Activated T-cell treated with anti-CD3 and anti-CD28 coated beads, Interleukin-2, amount 50 U/mL, for 72 hours (primary cell): ENCODE data around the gene FCHSD2. TPM values are rescaled to one million over a fixed set of nuclear protein-coding genes. Genes with fewer than 3 reads are reported as not detected.

Source experiments
- ATAC-seq, 2 donors: fragments of 150-1000 bp; cut with Tn5 transposase; replicated peaks in 1 of 2; 2 replicates each; pipeline ENCODE4 v1.10.0; 2021; ENCODE audit warnings: moderate library complexity in 2 of 2, mild to moderate bottlenecking in 1 of 2
- DNase-seq, 2 donors: peaks; one replicate each; pipeline ENCODE4 v3.0.0; 2021 to 2022; ENCODE audit warnings: mixed read lengths in 1 of 2
- H3K27ac Mint-ChIP-seq: one replicate; pipeline ENCODE4 v1.8.0; 2022; ENCODE audit warnings: mild to moderate bottlenecking, moderate library complexity, mixed read lengths
- H3K27me3 Mint-ChIP-seq: one replicate; pipeline ENCODE4 v1.8.0; 2022; ENCODE audit warnings: low read depth, mixed read lengths
- H3K36me3 Mint-ChIP-seq, 2 donors: one replicate each; pipeline ENCODE4 v1.8.0; 2022; ENCODE audit warnings: mixed read lengths in 2 of 2, mild to moderate bottlenecking in 1 of 2; ENCODE audit not compliant: insufficient read depth in 2 of 2
- H3K4me1 Mint-ChIP-seq: one replicate; pipeline ENCODE4 v1.8.0; 2022; ENCODE audit warnings: low read depth, mixed read lengths
- H3K4me3 Mint-ChIP-seq, 2 donors: one replicate each; pipeline ENCODE4 v1.8.0; 2022; ENCODE audit warnings: mild to moderate bottlenecking in 2 of 2, mixed read lengths in 2 of 2, moderate library complexity in 2 of 2
- H3K9me3 Mint-ChIP-seq, 2 donors: one replicate each; pipeline ENCODE4 v1.8.0; 2022; ENCODE audit warnings: mixed read lengths in 2 of 2
- total RNA-seq, 2 donors: library from RNA; stranded (reverse); gene quantifications; one replicate each; pipeline ENCODE4 v1.2.3, GENCODE V29; 2022

Gene FCHSD2
- total RNA-seq, 2 donors from 2014 or later, result 38.3 to 47.1 TPM

DNA sequence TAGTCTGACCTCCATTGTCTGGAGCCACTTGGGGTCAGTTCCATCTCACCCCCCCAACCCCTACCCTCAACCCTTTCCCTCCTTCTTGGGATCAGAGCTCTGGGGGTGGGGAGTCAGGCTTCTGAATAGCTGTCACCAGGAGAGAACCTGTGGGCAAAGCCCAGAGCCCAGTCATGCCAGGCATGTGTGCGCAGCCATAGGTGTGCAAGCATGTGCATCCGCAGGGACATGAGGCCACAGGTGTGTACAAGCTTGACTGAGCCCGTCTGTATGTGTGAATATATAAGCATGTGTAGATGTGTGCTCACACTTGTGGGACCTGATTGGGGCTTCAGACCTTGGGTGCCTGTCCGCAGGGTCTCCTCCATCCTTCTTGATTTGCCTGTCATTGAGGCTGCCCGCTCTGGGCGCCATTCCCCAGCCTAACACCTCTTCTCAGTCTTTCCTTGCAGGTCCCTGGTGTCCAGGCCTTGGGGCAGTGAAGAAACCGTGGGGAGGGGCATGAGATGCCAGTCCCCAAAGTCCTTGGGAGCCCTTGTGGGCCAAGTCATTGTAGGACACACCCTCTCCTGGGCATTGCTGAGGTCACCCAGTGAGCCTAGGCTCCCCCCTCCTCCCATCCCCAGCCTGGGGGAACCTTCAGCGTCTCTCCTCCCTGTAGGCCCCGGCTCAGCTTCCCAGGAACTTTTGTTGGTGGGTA, 318.9 kb downstream of the FCHSD2 start:
- no peak for ATAC-seq
- no peak for DNase-seq
- Mint-ChIP-seq H3K27ac (peak overlapping the region; percentile 73), H3K36me3 (peaks cover 5 to 22% of the 10 kb centered on the region in 2 donors), H3K9me3 (no peaks in the 10 kb centered on the region), H3K27me3 (no peaks in the 10 kb centered on the region), H3K4me3 (no peak overlapping the region), H3K4me1 (peaks cover 27% of the 10 kb centered on the region)

DNA sequence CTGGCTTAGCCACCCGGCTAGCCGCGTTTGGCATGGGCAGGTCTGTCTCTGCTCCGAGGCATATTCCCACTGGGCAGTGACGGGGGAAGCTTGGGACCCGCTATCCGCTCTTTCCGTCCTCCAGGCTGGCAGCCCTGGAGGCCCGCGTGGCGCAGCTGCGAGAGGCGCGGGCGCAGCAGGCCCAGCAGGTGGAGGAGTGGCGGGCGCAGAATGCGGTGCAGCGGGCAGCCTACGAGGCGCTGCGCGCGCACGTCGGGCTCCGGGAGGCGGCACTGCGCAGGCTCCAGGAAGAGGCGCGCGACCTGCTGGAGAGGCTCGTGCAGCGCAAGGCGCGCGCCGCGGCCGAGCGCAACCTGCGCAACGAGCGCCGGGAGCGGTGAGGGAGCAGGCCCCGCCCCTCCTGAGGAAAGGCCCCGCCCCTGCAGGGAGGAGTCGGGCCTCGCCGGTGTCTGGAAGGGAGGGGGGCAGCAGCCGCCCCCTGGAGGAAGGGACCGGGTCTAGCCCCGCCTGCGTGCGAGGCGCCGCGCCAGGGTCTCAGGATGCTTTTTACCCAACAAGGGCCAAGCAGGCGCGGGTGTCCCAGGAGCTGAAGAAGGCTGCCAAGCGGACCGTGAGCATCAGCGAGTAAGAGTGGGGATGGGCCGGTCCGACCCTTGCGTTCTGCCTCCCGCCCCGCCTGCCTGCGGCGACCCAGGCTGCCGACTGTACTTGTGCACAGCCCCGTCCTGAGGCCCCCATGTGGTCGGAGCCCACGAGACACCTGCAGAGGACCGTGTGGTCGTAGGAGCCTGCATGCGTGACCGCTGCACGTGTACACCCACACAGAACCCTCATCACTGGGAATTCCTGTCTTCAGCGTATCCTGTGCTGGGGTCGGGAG, 320.0 kb downstream of the FCHSD2 start:
- DNase-seq (peak; percentile 76 to 87), ATAC-seq (peak; percentile 77 to 85)
- peak overlapping the region in 1 of 2 donors; percentile 62 for H3K4me3 Mint-ChIP-seq
- H3K36me3 Mint-ChIP-seq, result peaks cover 7 to 32% of the 10 kb centered on the region in 2 donors
- H3K27me3 Mint-ChIP-seq, result no peaks in the 10 kb centered on the region
- no peak overlapping the region for H3K27ac Mint-ChIP-seq
- H3K9me3 Mint-ChIP-seq, result no peaks in the 10 kb centered on the region
- peaks cover 29% of the 10 kb centered on the region for H3K4me1 Mint-ChIP-seq

DNA sequence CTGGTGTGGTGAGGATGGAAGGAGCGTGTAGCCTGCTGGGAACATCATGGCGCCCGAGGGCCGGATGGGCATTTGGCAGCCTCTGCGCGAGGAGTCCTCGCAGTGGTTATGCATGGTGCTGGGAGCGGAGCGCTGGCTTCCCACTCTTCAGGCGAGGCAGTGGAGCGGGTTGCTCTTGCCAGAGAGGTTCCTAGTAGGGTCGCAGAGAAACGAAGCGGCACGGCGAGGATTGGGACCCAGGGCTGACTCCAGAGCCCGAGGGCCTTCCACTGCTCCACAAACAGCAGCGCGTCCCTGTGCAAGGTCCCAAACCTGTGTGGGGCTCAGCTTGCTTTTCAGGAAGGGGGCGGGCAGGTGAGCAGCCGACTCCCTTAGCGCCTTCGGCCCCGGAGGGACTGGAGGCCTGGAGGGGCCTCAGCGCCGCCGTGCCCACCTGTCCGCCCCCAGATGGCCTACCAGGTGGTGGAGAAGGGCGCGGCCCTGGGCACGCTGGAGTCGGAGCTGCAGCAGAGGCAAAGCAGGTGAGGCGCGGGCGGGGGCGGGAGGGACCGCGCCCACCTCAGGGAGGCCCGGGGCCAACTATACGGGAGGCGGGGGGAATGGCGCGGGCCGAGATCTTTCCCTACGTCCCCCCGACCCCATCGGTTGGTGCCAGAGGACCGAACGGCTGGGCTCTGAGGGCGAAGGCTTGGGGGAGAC, 320.7 kb downstream of the FCHSD2 start:
- Mint-ChIP-seq H3K9me3 (no peaks in the 10 kb centered on the region), H3K4me1 (peaks cover 33% of the 10 kb centered on the region), H3K27ac (no peak overlapping the region), H3K27me3 (no peaks in the 10 kb centered on the region), H3K4me3 (peak overlapping the region in 1 of 2 donors; percentile 22), H3K36me3 (peaks cover 7 to 35% of the 10 kb centered on the region in 2 donors)
- ATAC-seq (no peak), DNase-seq (no peak)

DNA sequence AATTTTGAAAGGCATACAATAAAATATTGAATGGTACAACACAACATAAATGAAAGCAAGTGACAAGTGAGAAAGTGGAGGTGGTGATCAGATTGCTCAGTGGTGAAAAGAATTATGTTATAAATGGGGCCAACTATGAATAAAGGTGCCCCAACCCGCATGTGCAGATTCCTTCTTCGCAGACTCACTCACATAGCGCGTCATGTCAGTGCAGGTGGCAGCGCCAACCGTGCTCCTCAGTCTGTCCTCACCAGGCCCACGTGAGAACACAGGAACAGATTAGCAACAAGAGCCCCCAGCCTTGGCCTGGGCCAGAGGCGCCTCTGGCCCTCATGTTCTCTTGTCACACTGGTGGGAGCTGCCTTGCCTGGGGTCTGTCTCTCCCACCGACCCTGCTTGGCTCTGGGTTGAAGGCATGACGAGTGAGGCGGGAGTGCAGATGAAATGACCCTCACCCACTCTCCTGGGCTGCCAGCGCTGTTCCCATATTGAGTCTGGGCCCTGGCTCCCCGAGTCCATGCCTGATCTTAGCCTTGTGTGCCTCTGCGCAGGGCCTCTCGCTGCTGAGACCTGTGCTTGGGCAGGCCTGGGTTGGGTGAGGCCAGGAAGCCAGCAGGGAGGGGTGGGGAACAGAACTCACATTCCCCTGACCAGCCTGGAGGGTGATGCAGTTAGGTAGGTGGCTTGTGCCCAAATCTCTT, 321.5 kb downstream of the FCHSD2 start:
- Mint-ChIP-seq H3K36me3 (peaks cover 7 to 33% of the 10 kb centered on the region in 2 donors), H3K4me3 (peak overlapping the region in 1 of 2 donors; percentile 22)

GRCh38 chr11:72818971-72819370, 323.1 kb downstream of the FCHSD2 start:
- H3K4me3 Mint-ChIP-seq, result no peak overlapping the region
- no peaks in the 10 kb centered on the region for H3K27me3 Mint-ChIP-seq
- H3K4me1 Mint-ChIP-seq, result peaks cover 40% of the 10 kb centered on the region
- no peaks in the 10 kb centered on the region for H3K9me3 Mint-ChIP-seq
- H3K36me3 Mint-ChIP-seq, result peaks cover 7 to 35% of the 10 kb centered on the region in 2 donors
- ATAC-seq (no peak), DNase-seq (no peak)
- peak overlapping the region; percentile 58 for H3K27ac Mint-ChIP-seq

More for the DNA sequence above, 321.5 kb downstream of the FCHSD2 start:
- no peaks in the 10 kb centered on the region for H3K9me3 Mint-ChIP-seq
- H3K4me1 Mint-ChIP-seq, result peaks cover 41% of the 10 kb centered on the region
- H3K27ac Mint-ChIP-seq, result peak overlapping the region; percentile 10
- DNase-seq, result no peak
- no peaks in the 10 kb centered on the region for H3K27me3 Mint-ChIP-seq
- ATAC-seq, result no peak

DNA sequence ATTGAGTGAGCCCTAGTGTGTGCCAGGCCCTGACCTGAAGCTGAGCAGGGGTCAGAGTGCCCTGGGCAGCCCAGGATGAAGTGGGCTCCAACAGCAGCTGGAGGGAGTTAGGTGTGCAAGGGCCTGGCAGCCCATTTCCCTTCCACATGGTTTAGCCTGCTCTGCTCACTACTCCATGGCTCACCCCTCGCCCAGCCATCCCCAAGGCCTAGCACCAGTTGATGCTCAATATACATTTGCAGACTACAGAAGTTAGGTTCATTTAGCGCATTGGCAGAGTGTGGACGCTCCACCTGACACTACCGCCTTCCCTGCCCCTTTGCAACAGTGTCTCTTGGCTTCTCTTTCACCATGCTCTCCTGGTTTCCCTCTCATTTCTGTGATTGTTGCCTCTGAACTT, 324.2 kb downstream of the FCHSD2 start:
- DNase-seq (no peak), ATAC-seq (no peak)
- Mint-ChIP-seq H3K27me3 (no peaks in the 10 kb centered on the region), H3K36me3 (peaks cover 6 to 41% of the 10 kb centered on the region in 2 donors), H3K4me3 (peak overlapping the region in 1 of 2 donors; percentile 33), H3K9me3 (no peaks in the 10 kb centered on the region), H3K27ac (peak overlapping the region; percentile 25), H3K4me1 (peaks cover 44% of the 10 kb centered on the region)

GRCh38 chr11:72816404-72816990, 325.6 kb downstream of the FCHSD2 start:
- Mint-ChIP-seq H3K27ac (no peak overlapping the region), H3K9me3 (no peaks in the 10 kb centered on the region), H3K4me3 (peak overlapping the region; percentile 97 to 100), H3K4me1 (peaks cover 55% of the 10 kb centered on the region), H3K36me3 (peaks cover 6 to 44% of the 10 kb centered on the region in 2 donors), H3K27me3 (no peaks in the 10 kb centered on the region)
- DNase-seq, result no peak
- ATAC-seq, result no peak

DNA sequence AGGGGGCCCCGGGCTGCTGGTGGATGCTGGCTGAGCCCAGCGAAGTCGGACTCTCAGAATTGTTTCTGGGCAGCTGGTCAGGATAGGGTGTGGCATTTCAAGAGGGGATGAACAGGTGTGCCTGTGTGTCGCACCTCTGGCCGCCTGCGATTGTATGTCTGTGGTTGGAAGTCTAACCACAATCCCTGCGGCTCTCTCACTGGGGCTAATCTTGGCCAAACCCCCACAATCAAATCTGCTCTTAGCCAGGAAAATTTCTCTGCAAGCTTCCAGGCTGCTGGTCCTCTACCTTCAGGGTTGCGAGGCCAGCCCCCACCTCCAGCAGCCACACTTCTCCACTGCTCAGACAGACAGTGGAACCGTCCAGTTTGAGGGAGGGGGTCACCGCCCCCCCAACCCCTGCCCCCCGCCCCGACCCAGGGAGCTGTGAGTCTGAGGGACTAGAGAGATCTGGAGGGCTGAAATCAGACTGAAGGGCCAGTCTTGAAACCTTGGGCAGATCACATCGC, 327.0 kb downstream of the FCHSD2 start:
- H3K36me3 Mint-ChIP-seq, result peaks cover 8 to 48% of the 10 kb centered on the region in 2 donors
- H3K27me3 Mint-ChIP-seq, result no peaks in the 10 kb centered on the region
- H3K27ac Mint-ChIP-seq, result peak overlapping the region; percentile 95
- DNase-seq, result no peak
- peaks cover 59% of the 10 kb centered on the region for H3K4me1 Mint-ChIP-seq
- H3K4me3 Mint-ChIP-seq, result peak overlapping the region; percentile 97 to 100
- no peak for ATAC-seq
- H3K9me3 Mint-ChIP-seq, result no peaks in the 10 kb centered on the region

DNA sequence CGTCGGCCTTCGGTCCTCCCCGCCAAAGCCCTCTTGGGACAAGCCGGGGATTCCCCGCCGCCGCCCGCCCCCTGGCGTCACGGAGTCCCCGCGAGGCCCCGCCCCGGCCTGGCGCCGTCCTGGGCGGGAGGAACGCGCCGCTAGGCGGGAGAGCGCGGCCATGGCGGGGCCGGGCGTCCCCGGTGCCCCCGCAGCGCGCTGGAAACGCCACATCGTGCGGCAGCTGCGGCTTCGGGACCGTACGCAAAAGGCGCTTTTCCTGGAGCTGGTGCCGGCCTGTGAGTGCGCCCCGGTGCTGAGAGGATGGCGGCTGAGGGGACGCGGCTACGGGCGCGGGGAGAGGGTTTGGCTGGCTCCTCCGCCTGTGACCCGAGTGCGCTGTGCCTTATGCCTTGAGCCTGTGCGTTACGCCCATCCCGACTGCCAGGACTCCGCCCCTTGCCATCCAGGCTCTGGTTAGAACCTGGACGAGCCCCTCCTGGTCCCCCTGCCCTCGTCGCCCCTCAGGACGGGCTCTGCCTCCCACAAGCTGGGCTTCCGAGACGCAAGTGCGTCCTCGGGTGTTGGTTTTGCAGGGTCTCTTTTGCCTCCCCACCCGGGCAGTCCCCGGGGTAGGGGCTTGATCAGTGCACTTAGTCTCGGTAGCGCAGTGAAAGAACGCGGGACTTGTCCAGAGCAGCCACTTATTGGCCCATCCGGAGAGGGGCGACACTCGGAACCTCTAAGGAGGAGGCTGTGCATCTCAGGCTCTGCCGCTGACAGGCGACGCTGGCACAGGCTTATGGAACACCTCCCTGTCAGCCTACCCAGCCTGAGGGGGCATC, 327.6 kb downstream of the FCHSD2 start, which contains the start of gene ATG16L2:
Gene ATG16L2, plus strand, starts transcription at position 126 of the 824 bp plus-strand sequence. Its CDS starts 35 bp downstream, at position 161.
- ATAC-seq (peak; percentile 73 to 74), DNase-seq (peak; percentile 92 to 96)
- Mint-ChIP-seq H3K27me3 (no peaks in the 10 kb centered on the region), H3K36me3 (peaks cover 7 to 43% of the 10 kb centered on the region in 2 donors), H3K4me1 (peaks cover 60% of the 10 kb centered on the region), H3K27ac (peak within 1 kb of the TSS; percentile 95), H3K9me3 (no peaks in the 10 kb centered on the region), H3K4me3 (peak within 1 kb of the TSS; percentile 97 to 100)

DNA sequence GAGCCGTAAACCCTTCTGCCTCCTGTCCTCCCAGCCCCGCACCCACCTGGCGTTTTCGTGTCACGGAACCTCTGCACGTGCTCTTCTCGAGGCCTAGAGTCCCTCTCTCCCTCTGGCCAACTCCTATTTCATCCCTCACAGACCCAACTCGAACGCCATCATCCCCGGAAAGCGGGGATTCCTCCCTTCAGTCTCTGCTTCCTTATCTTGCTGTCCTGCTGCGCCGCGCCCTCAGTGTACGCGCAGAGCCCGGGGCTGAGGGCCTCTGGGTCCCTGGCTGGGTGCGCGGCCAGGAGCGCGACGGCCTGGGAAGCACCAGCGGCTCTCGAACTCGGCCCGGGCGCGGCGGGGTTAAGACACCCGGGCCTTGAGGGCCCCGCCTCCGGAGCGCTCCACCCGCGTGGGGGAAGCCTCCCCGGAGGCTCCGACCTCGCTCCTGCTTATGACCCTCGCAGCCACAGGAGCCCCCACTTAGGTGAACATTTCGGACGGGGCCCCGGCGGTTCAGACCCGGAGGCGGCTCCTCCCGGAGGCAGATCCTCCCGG, 328.3 kb downstream of the FCHSD2 start:
- Mint-ChIP-seq H3K4me1 (peaks cover 60% of the 10 kb centered on the region), H3K4me3 (peak overlapping the region; percentile 89 to 91), H3K27me3 (no peaks in the 10 kb centered on the region), H3K27ac (peak overlapping the region; percentile 82), H3K36me3 (peaks cover 7 to 40% of the 10 kb centered on the region in 2 donors), H3K9me3 (no peaks in the 10 kb centered on the region)
- DNase-seq, result peak; percentile 89
- ATAC-seq, result peak; percentile 69 to 71
